H1 (cell line): Measurements from ENCODE around the gene GALNT9. TPM values are rescaled to one million over a fixed set of nuclear protein-coding genes. Genes with fewer than 3 reads are reported as not detected.

Source experiments
- SIN3A ChIP-seq, 2 experiments: IDR thresholded peaks in 1 of 2; conservative IDR thresholded peaks in 1 of 2; 2 replicates each; pipeline ENCODE4 v1.6.1; 2011 to 2012; ENCODE audit warnings: low read length in 2 of 2, improper control_type of control experiment in 1 of 2, low read depth in 1 of 2, mild to moderate bottlenecking in 1 of 2
- SRF ChIP-seq: IDR thresholded peaks from 2 replicates; pipeline ENCODE4 v1.6.1; 2011; ENCODE audit warnings: mild to moderate bottlenecking, low read depth, low read length, moderate library complexity
- YY1 ChIP-seq: IDR thresholded peaks from 2 replicates; pipeline ENCODE4 v1.6.1; 2011; ENCODE audit warnings: low read depth, mild to moderate bottlenecking, low read length
- polyA plus RNA-seq, 7 experiments: library from polyadenylated mRNA; depleted of rRNA in 3 of 7; stranded (reverse) in 5 of 7; unstranded in 2 of 7; fragments of >200 nt in 5 of 7; fragments of 200-250 nt in 2 of 7; gene quantifications; 1 replicate in 5 of 7; 2 replicates in 1 of 7; 4 replicates in 1 of 7; pipeline versions ENCODE4 v1.2.1 to v1.2.3, GENCODE V29; 2011 to 2013; ENCODE audit warnings: missing spikeins in 2 of 7, mixed read lengths in 2 of 7
- total RNA-seq: library from RNA; stranded (reverse); fragmentation: NEBNext Ultra II Directional; extraction: Animal tissue kit (Norgen Biotek cat#: 25700); gene quantifications from 2 replicates; pipeline ENCODE4 v1.2.1, GENCODE V29; 2021

GALNT9 gene
- total and polyA plus RNA-seq, 2 of the 8 experiments (the other 6 are each of a cell fraction or from before 2014, with no cell fraction given) = 2.0 to 3.6 TPM

GRCh38 chr12:132152411-132152821 is 177.0 kb downstream of the GALNT9 start (continued):
- no peak for TF ChIP-seq SRF
- TF ChIP-seq YY1 = no peak
- TF ChIP-seq SIN3A (conservative IDR thresholded peaks at IDR 0.05 in 1 of 2, IDR thresholded peaks at IDR 0.05 in 1 of 2; ENCODE audit: low read depth in 1 of 2, low read length in 2 of 2) = no peak
